IPS DF 4.7 (cell line): ENCODE data around the gene CMTR2.

Experiments used
- DNase-seq: peaks from one replicate; pipeline ENCODE4 v3.0.0-alpha.2; 2013; ENCODE audit warnings: low spot score; ENCODE audit errors: extremely low read depth

Gene CMTR2

DNA sequence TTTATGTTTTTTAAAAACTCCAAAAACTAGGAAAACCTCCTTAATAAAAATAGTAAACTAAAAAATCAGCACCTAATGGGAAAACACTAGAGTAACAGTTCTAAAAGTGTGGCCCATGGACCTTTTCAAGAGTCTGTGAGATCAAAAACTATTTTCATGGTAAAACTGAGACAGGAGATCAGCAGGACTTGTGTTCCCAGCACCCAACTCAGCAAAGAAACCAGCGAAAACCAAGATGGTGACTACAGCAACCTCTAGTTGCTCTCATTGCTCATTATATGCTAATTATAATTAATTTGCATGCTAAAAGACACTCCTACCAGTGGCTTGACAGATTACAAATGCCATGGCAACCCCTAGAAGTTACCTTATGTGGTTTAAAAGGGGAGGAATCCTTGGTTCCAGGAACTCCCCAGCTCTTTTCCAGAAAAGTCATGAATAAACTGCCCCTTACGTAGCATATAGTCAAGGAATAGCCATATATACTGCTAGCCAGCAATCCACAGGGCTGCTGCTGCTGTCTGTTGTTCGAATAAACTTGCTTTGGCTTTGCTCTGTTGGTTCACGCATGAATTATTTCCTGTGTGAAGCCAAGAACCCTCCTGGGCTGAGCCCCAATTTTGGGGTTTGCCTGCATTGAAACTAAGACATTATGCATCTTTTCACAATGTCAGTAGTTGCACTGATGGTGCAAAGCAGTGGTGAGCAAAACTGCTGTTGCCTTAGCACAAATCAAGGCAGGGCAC lies 12.4 kb downstream of the CMTR2 start:
- DNase-seq = no peak

GRCh38 chr16:71273384-71273783 lies 15.8 kb downstream of the CMTR2 start:
- DNase-seq = no peak

DNA sequence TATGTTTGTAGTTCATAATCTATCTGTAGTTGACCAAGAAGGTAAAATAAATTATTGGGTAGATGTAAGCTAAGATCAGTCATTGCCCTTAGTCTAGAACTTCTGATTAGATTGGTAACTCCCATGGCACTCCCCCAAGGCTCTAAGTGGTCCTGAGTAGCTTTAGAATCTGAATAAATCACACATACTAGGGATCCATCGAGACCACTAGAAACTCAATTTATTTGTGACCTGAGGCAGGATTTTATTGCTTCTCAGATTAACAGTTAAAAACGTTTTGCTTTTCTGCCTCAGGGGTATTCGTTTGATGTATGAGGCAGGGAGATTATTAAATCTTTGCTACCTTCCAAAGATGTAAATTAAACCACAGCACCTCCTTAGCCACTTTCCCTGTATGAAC lies 24.9 kb downstream of the CMTR2 start:
- no peak for DNase-seq

DNA sequence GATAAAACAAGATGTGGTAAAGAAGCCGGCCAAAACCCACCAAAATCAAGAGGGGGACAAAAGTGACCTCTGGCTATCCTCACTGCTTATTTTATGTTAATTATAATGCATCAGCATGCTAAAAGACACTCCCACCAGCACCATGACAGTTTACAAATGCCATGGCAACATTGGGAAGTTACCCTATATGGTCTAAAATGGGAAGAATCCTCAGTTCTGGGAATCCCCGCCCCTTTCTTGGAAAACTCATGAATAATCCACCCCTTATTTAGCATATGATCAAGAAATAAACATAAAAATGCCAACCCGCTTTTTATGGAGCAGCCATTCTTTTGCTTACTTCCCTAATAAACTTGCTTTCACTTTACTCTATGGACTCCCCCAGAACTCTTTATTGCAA lies 25.6 kb downstream of the CMTR2 start:
- no peak for DNase-seq

- no peak for DNase-seq
Measured at GRCh38 chr16:71262391-71262790, 26.8 kb downstream of the CMTR2 start.

GRCh38 chr16:71260995-71261394 lies 28.2 kb downstream of the CMTR2 start:
- DNase-seq = no peak

DNA sequence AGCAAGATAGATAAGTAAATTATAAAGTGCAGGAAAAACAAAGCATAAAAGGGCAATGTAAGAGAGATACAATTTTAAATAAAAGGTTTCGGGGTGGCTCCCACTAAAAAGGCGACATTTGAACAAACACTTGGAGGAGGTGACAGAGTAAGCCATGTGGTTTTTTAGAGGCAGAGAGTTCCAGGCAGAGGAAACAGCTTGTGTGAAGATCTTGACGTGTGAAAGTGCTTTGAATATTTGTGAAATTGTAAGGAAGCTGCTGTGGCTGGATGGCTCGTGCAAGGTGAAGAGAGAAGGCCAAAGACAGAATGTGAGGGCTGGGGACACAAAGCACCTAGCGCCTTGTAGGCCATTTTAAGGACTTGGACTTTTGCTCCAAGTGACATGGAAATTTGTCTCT lies 30.1 kb downstream of the CMTR2 start:
- DNase-seq = no peak

- DNase-seq = no peak
Measured at GRCh38 chr16:71258372-71258771, 30.8 kb downstream of the CMTR2 start.

- DNase-seq = no peak
Measured at GRCh38 chr16:71257768-71258167, 31.4 kb downstream of the CMTR2 start.

DNA sequence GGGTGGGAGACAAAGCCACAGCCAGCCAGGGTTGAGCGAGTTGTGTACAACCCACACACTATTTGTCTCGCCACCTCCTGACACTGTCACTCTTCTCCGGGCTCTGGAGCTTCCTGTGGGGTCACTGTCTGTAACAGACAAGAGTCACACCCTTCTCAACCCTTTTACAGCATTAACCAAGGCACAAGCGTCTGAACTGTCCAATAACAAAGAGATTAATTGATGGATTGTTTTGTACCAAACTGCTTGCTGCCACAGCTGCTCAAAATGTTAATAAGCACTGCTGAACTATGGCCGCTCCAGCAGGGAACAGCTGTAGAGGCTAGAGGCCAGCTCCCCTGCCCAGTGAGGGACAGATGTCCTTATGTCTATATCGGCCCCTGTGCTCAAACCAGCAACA lies 33.5 kb downstream of the CMTR2 start:
- no peak for DNase-seq

- DNase-seq = no peak
Measured at GRCh38 chr16:71254832-71255525, 34.2 kb downstream of the CMTR2 start.

GRCh38 chr16:71250461-71251235 lies 38.6 kb downstream of the CMTR2 start:
- no peak for DNase-seq

DNA sequence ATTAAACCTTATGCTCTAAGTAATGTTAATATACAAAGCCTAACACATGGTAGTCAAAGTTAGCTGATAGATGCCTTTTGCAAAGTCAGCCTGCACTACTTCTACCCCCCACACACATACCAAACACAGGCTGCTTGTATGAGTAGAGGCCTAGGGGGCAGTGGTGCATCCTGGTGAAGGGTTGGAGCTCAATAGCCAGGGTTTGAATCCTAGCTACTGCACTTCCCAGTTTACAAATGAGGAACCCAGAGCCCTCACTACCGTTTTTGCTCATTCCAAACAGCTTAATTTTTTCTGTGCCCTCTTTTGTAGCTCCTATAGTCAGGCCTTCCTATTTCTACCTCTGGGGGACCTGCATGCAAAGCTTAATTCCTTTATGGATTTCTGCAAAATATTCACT lies 39.8 kb downstream of the CMTR2 start:
- DNase-seq = no peak

DNA sequence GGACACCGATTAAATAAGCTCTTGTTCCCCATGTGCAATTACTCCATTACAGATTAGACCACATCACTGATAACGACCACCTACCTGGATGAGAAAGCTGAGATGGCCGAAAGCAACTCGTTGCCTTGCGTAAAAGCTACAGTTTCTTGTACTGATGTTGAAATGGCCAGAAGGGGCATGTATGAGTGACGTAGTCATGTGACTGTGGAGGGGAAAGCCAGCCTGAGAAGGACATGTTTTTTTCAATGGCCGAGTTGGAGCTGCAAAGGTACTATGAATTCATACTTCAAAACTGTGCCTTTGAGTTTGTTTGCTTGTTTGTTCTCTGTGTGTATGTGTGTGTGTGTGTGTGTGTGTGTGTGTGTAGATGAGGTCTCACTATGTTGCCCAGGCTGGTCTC lies 41.7 kb downstream of the CMTR2 start:
- no peak for DNase-seq

- no peak for DNase-seq
Measured at GRCh38 chr16:71246309-71246708, 42.9 kb downstream of the CMTR2 start.

GRCh38 chr16:71244521-71244920 lies 44.7 kb downstream of the CMTR2 start:
- DNase-seq = no peak

GRCh38 chr16:71242601-71243000 lies 46.6 kb downstream of the CMTR2 start:
- DNase-seq = no peak

- DNase-seq = no peak
Measured at GRCh38 chr16:71242036-71242435, 47.2 kb downstream of the CMTR2 start.
